ENCODE results near the gene CHN1. TPM values are rescaled to one million over a fixed set of nuclear protein-coding genes. Genes with fewer than 3 reads are reported as not detected.

The CHN1 gene
- total RNA-seq, 4 donors from 2014 or later = 0.66 to 4.7 (median 2.4) TPM

DNA sequence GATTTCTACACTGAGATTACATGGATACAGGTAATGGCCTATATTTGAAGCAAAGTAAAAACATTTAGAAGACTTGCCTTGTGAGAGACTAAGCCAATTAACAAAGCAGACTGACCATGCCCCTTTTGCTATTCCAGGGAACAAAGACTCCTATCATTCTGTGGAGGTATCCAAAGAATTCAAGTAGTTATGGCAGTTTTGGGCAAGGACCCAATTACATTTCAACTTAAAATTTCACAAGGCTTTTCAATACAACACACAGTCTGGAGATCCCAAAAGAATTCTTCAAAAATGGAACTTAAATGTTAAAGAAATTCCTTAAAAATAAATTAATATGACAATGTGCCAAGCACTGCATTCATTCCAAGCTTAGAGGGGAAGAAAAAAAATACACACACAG, 131.7 kb downstream of the CHN1 start:
- Histone ChIP-seq H3K27ac (no peak overlapping the region), H3K4me1 (no peaks in the 10 kb centered on the region), H3K27me3 (no peaks in the 10 kb centered on the region), H3K4me3 (no peak overlapping the region), H3K36me3 (no peaks in the 10 kb centered on the region), H3K9me3 (no peaks in the 10 kb centered on the region)
- intact Hi-C loops (cut with DNase I; ENCODE audit: low total_unique reads) = no loop called here
- DNase-seq (no peak), ATAC-seq (no peak)
- in situ Hi-C loops (cut with MboI; ENCODE audit: low sequenced_read_pairs in 4 of 4) = no loop called here
- TF ChIP-seq POLR2A (IDR thresholded peaks at IDR 0.05) = no peak

GRCh38 chr2:174870787-174871186, 134.4 kb downstream of the CHN1 start:
- Histone ChIP-seq H3K4me3 (no peak overlapping the region), H3K36me3 (no peaks in the 10 kb centered on the region), H3K9me3 (no peaks in the 10 kb centered on the region), H3K27ac (no peak overlapping the region), H3K27me3 (no peaks in the 10 kb centered on the region), H3K4me1 (no peaks in the 10 kb centered on the region)
- intact Hi-C loops (cut with DNase I; ENCODE audit: low total_unique reads) = no loop called here
- in situ Hi-C loops (cut with MboI; ENCODE audit: low sequenced_read_pairs in 4 of 4) = no loop called here
- ATAC-seq (no peak), DNase-seq (no peak)
- no peak for TF ChIP-seq POLR2A (IDR thresholded peaks at IDR 0.05)
- no peak for TF ChIP-seq CTCF (IDR thresholded peaks at IDR 0.05 in 4 of 5, conservative IDR thresholded peaks at IDR 0.05 in 1 of 5)

- H3K4me1 ChIP-seq = no peaks in the 10 kb centered on the region
- H3K9me3 ChIP-seq = no peaks in the 10 kb centered on the region
- no peaks in the 10 kb centered on the region for H3K36me3 ChIP-seq
These were observed 136.3 kb downstream of the CHN1 start for GRCh38 chr2:174868878-174869277.

GRCh38 chr2:174866421-174866820, 138.8 kb downstream of the CHN1 start:
- no peak overlapping the region for H3K4me3 ChIP-seq
- H3K36me3 ChIP-seq = no peaks in the 10 kb centered on the region
- TF ChIP-seq POLR2A (IDR thresholded peaks at IDR 0.05) (no peak), CTCF (IDR thresholded peaks at IDR 0.05 in 4 of 5, conservative IDR thresholded peaks at IDR 0.05 in 1 of 5) (no peak)
- H3K27me3 ChIP-seq = no peaks in the 10 kb centered on the region
- ATAC-seq (no peak), DNase-seq (no peak)
- H3K9me3 ChIP-seq = no peaks in the 10 kb centered on the region
- intact Hi-C loops (cut with DNase I; ENCODE audit: low total_unique reads) (no loop called here), in situ Hi-C loops (cut with MboI; ENCODE audit: low sequenced_read_pairs in 4 of 4) (no loop called here)
- H3K27ac ChIP-seq = no peak overlapping the region
- H3K4me1 ChIP-seq = no peaks in the 10 kb centered on the region

More at GRCh38 chr2:174868878-174869277, 136.3 kb downstream of the CHN1 start:
- intact Hi-C loops (cut with DNase I; ENCODE audit: low total_unique reads) (no loop called here), in situ Hi-C loops (cut with MboI; ENCODE audit: low sequenced_read_pairs in 4 of 4) (no loop called here)
- ATAC-seq (no peak), DNase-seq (no peak)
- no peak overlapping the region for H3K27ac ChIP-seq
- H3K27me3 ChIP-seq = no peaks in the 10 kb centered on the region
- H3K4me3 ChIP-seq = no peak overlapping the region
- no peak for TF ChIP-seq CTCF (IDR thresholded peaks at IDR 0.05 in 4 of 5, conservative IDR thresholded peaks at IDR 0.05 in 1 of 5)
- TF ChIP-seq POLR2A (IDR thresholded peaks at IDR 0.05) = no peak

- no peaks in the 10 kb centered on the region for H3K4me1 ChIP-seq
- in situ Hi-C loops (cut with MboI; ENCODE audit: low sequenced_read_pairs in 4 of 4) = no loop called here
- H3K36me3 ChIP-seq = no peaks in the 10 kb centered on the region
- no peak for TF ChIP-seq CTCF (IDR thresholded peaks at IDR 0.05 in 4 of 5, conservative IDR thresholded peaks at IDR 0.05 in 1 of 5)
- no peak for TF ChIP-seq POLR2A (IDR thresholded peaks at IDR 0.05)
- DNase-seq (no peak), ATAC-seq (no peak)
- H3K27me3 ChIP-seq = no peaks in the 10 kb centered on the region
- intact Hi-C loops (cut with DNase I; ENCODE audit: low total_unique reads) = no loop called here
- no peaks in the 10 kb centered on the region for H3K9me3 ChIP-seq
- H3K27ac ChIP-seq = no peak overlapping the region
- H3K4me3 ChIP-seq = no peak overlapping the region
These were observed 142.0 kb downstream of the CHN1 start for GRCh38 chr2:174863183-174863582.

Data from gastrocnemius medialis (tissue), 4 donors.